ENCODE data around the gene CTIF.
A peak's percentile ranks its signal among the peaks of the same experiment; 100 is the strongest.

CTIF gene

GRCh38 chr18:48689548-48689947, 150.7 kb downstream of the CTIF start:
- DNase-seq: no peak

- DNase-seq: no peak
Measured at GRCh38 chr18:48690494-48690893, 151.7 kb downstream of the CTIF start.

GRCh38 chr18:48693006-48693405, 154.2 kb downstream of the CTIF start:
- no peak for DNase-seq

GRCh38 chr18:48693625-48694262, 154.9 kb downstream of the CTIF start:
- no peak for DNase-seq

GRCh38 chr18:48694295-48694694, 155.5 kb downstream of the CTIF start:
- no peak for DNase-seq

GRCh38 chr18:48695671-48696070, 156.8 kb downstream of the CTIF start:
- no peak for DNase-seq

GRCh38 chr18:48696218-48696617, 157.4 kb downstream of the CTIF start:
- no peak for DNase-seq

GRCh38 chr18:48697441-48697840, 158.6 kb downstream of the CTIF start:
- DNase-seq: no peak

GRCh38 chr18:48698707-48699106, 159.9 kb downstream of the CTIF start:
- DNase-seq: peak in 1 of 5 experiments; percentile 46

GRCh38 chr18:48699761-48700160, 160.9 kb downstream of the CTIF start:
- DNase-seq: no peak

- no peak for DNase-seq
Measured at GRCh38 chr18:48700446-48700845, 161.6 kb downstream of the CTIF start.

- no peak for DNase-seq
Measured at GRCh38 chr18:48702346-48703027, 163.7 kb downstream of the CTIF start.

GRCh38 chr18:48703028-48703386, 164.2 kb downstream of the CTIF start:
- DNase-seq: no peak

- no peak for DNase-seq
Measured at GRCh38 chr18:48703418-48703817, 164.6 kb downstream of the CTIF start.

- DNase-seq: no peak
Measured at GRCh38 chr18:48705043-48705442, 166.2 kb downstream of the CTIF start.

- no peak for DNase-seq
Measured at GRCh38 chr18:48705531-48705930, 166.7 kb downstream of the CTIF start.

- no peak for DNase-seq
Measured at GRCh38 chr18:48706731-48707130, 167.9 kb downstream of the CTIF start.

GRCh38 chr18:48707636-48708296, 168.9 kb downstream of the CTIF start:
- DNase-seq: no peak

GRCh38 chr18:48708807-48709206, 170.0 kb downstream of the CTIF start:
- DNase-seq: no peak

GRCh38 chr18:48709371-48710062, 170.7 kb downstream of the CTIF start:
- no peak for DNase-seq

- DNase-seq: peak in 1 of 5 experiments; percentile 37
Measured at GRCh38 chr18:48711651-48712486, 173.0 kb downstream of the CTIF start.

- no peak for DNase-seq
Measured at GRCh38 chr18:48713309-48713708, 174.5 kb downstream of the CTIF start.

GRCh38 chr18:48714873-48715272, 176.0 kb downstream of the CTIF start:
- no peak for DNase-seq
